ENCODE data around the gene HOXB9.

GRCh38 chr17:48624544-48625494, 1.3 kb downstream of the HOXB9 start:
- TF ChIP-seq TARDBP (IDR thresholded peaks at IDR 0.05; ENCODE audit: borderline replicate concordance) (no peak), CBX3 (IDR thresholded peaks at IDR 0.05; ENCODE audit: borderline replicate concordance, low read depth) (no peak), CTCF (IDR thresholded peaks at IDR 0.05 in 2 of 3, conservative IDR thresholded peaks at IDR 0.05 in 1 of 3; ENCODE audit: control insufficient read depth in 2 of 3, extremely low read depth in 1 of 3, insufficient read depth in 1 of 3, low read depth in 3 of 3, low read length in 3 of 3) (no peak), ESRRA (IDR thresholded peaks at IDR 0.05; ENCODE audit: low read length) (no peak), REST (IDR thresholded peaks at IDR 0.05; ENCODE audit: low read depth, low read length) (no peak), NFIC (IDR thresholded peaks at IDR 0.05; ENCODE audit: low read depth, low read length) (no peak), ZZZ3 (IDR thresholded peaks at IDR 0.05; ENCODE audit: control insufficient read depth, insufficient read length, low read depth) (no peak), JUND (IDR thresholded peaks at IDR 0.05; ENCODE audit: low read depth, low read length) (no peak), BHLHE40 (IDR thresholded peaks at IDR 0.05; ENCODE audit: borderline replicate concordance in 1 of 2, low read depth in 2 of 2, low read length in 1 of 2) (no peak)
